Activated CD4-positive, alpha-beta T cell treated with anti-CD3 and anti-CD28 coated beads for 48 hours (primary cell): ENCODE results near the gene POTED.
"Not testable (repeated sequence)": the region's sequence is repeated elsewhere in the genome, so short reads cannot be mapped to it uniquely, and the experiment has no call there.

Experiments used
- DNase-seq: peaks from one replicate; pipeline ENCODE4 v3.0.0-alpha.2; 2020

Gene POTED

DNA sequence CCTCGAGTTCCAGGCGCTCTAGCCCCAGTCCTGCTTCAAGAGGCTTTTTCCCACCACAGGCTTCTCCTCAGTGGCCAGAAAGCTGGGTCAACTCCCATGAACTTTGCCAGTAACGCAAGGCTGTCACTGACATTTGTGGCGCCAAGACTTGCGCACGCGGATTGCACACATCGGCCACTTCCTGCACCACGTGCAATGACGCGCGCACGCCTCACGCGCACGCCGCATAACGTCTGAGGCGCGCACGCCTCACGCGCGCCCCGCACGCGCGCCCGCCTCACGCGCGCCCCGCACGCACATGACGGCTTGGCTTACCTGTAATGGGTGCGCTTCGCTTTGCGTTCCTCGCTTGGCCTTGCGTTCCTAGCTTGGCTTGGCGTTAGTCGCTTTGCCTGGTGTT is at the start of gene POTED:
TSS of gene POTED (plus strand) at position 301 of the 400 bp plus-strand sequence. CDS start 452 bp downstream, outside the sequence.
- DNase-seq: not testable (repeated sequence)

DNA sequence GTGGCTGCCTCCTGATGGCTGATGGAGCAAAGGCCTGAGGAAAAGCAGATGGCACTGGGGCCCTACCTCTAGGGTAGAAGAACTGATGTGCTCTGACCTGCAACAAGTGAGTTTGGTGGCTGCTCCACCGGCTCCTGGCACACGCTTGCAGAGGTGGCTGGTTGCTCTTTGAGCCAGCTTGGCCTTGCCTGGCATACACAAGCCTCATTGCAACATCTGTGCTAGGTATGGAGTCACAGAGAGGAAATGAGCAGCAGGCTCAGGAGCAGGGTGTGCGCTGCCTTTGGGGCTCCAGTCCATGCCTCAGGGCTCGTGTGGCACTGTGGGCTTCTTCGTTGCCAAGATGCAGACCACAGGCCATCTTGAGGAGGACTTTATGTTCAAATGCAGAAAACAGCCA is 40.5 kb downstream of the POTED start:
- DNase-seq: not testable (repeated sequence)

DNA sequence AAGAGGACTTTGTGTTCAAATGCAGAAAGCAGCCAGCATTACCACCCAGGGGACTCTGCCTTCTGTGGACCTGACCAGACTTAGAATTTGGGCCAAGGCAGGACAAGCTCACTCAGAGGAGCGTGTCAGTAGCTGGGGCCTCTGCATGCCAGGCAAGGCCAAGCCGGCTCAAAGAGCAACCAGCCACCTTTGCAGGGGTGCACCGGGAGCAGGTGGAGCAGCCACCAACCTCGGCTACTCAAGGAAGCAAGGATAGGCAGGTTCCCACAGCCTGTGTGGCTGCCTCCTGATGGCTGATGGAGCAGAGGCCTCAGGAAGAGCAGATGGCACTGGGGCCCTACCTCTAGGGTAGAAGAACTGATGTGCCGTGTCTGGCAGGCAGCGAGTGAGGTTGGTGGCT is 42.2 kb downstream of the POTED start:
- DNase-seq: not testable (repeated sequence)
